ENCODE measurements around the gene MACF1.

GRCh38 chr1:39160703-39161102, 43.8 kb upstream of the MACF1 start:
- TF ChIP-seq POLR2A (IDR thresholded peaks at IDR 0.05) (no peak), CTCF (IDR thresholded peaks at IDR 0.05) (no peak)
